ELR (cell line): ENCODE measurements around the gene HECTD2.
A peak's percentile ranks its signal among the peaks of the same experiment; 100 is the strongest.
"Not testable (repeated sequence)": the region's sequence is repeated elsewhere in the genome, so short reads cannot be mapped to it uniquely, and the experiment has no call there.

Experiments used
- DNase-seq: peaks from one replicate; pipeline ENCODE4 v3.0.0-alpha.2; 2015; ENCODE audit warnings: low read depth

HECTD2 gene

DNA sequence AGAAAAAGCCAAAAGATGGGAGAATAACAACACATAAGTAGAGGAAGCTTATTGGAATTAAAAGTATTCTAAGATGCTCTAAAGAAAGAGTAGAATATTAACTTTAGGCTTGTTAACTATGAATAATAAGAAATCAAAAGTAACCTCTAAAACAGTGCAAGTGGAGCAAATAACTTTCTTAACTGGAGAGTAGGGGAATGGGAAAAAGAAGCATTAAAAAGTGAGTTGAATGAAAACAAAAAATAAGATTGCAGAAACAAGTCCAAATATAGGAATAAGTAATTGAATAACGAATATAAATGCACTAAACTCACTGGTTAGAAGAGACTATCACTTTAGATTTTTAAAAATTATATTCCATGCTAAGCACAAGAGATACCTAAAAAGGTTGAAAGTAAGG lies 63.9 kb downstream of the HECTD2 start:
- no peak for DNase-seq

DNA sequence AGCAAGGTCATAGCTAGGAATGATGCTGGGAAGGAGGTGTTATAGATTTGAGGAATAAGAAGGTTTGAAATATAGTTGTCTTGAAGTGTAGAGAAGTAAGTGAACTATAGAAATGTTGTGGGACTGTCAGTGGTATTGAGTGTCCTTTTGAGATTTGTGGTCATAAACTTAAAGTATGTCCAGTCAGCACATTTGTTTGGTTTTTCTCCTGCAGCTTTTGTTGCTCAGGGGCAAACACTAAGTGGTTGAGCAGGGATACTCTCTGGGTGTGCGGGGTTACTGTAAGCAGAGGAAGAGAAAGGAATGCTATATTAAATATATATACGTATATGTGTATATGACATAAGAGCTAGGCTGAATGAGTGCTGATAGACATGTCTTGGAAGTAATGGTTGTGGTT lies 67.1 kb downstream of the HECTD2 start:
- no peak for DNase-seq

DNA sequence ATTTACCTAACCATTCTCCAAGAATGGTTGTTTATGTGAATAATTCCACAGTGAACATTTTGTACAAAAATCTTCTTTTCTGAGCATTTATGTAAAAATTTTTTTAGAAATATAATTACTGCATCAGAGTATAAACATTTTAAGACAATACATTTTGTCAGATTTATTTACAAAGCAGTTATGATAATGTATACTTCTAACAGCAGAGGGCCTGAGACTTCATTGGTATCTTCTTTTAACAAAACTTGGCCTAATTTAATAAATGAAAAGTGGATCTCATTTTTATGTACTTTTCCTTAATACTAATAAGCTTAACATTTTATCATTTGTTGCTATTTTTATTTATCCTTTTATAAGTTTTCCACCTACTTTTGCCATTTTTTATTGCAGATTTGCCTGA lies 69.4 kb downstream of the HECTD2 start:
- peak; percentile 5 for DNase-seq

DNA sequence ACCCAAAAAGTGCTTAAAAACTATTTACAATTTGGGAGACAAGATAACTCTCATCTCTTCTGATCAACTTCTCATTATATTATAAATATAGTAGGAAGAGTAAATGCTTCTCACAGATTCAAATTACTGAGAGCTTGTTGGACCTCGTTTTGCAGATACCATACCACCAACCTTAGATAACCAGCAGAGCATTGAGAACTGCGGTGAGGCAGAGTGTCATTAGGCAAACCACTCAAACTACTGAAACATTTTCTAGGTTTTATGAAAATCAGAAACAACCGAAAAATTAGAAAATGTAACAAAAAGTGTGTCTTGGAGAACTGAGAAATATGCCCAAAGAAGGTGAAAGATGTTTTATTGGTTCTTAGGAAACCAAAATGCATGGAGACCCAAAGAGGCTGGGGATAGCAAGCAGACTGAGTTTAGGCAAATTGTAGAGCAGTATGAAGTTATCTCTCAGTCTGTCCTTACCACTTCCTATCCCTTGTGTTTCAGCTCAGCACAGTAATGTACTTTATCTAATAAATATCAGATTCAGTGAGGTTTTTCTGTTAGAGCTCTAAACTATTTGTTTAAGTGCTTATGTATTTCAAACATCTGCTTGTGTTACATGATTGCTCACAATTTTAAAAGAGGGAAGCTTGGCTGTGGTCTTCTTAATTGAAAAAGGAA lies 77.9 kb downstream of the HECTD2 start:
- no peak for DNase-seq

DNA sequence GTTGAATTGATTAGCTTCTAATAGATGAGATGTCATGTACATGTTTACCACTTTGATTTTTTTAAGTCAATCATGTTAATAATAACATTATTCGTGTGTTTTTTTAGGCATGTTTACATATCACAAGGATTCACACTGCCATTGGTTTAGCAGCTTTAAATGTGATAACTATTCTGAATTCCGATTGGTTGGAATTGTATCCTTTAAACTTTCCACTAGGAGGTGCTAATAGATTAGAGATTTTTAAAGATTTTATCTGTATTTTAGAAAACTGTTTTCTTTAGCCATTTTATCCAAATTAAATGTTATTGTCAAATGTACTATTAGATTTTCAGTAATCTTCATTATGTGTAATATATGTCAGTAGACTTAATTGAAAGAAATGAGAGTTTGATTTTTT lies 83.2 kb downstream of the HECTD2 start:
- DNase-seq = peak; percentile 76

DNA sequence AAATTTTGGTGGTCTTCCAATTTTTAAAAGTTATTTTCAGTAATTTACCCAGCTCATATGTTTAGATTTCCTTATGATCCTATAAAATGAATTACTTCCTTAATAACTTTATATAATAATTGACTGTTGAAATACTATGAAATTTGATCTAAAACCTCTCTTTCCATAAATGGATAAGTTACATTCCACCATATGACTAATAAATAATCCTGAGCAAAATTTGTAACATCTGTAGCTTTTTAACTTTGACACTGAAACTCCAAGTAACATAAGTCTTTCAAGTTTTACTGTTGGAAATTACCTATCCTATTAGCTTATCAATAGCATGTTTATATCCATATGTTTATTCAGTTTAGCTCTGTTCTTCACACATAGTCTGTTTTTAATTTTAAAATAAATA lies 85.3 kb downstream of the HECTD2 start:
- no peak for DNase-seq

DNA sequence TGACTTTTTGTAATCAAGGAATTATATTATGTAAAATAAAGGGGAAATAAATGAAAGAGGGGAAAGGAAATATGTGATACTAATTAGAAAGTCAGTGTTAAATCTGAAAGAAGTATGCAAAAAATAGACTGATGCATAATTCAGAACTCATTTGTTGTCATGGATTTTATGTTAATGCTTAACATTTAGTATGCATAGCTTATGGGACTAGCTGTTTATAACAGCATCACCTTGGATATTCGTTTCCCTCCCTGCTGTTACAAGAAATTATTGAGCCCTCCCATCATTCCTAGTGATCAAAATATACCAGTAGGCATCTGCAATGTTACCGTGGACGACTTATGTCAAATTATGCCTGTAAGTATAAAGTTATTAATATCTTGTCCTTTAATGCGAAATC lies 85.9 kb downstream of the HECTD2 start:
- no peak for DNase-seq

DNA sequence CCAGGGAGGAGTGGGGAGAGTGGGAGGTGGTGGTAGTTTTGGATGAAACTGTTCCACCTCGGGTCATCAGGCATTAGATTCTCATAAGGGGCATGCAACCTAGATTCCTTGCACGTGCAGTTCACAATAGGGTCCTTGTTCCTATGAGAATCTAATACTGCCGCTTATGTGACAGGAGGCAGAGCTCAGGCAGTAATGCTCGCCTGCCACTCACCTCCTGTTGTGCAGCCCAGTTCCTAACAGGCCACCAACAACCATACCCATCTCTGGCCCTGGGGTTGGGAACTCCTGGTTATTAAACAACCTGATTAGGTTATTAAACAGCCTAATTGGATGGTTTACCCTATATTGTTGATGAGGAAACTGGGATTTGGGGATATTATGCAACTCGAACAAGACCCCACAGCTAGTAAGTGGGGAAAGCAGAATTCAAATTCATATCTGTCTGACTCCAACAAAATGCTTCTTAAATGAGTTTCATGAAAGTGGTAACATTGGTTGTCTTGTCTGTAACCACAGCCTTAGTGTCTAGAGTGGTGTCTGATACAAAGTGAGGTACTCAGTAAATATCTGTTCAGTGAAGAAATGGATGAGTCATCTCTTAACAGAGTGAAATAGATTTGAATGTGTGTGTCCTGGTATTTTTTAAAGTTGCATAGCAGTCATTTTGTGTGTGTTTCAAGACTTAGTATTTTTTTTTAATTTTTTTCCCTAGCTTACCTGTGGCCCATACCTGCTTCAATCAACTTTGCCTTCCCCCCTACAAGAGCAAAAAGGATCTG lies 101.6 kb downstream of the HECTD2 start:
- DNase-seq = peak; percentile 87

DNA sequence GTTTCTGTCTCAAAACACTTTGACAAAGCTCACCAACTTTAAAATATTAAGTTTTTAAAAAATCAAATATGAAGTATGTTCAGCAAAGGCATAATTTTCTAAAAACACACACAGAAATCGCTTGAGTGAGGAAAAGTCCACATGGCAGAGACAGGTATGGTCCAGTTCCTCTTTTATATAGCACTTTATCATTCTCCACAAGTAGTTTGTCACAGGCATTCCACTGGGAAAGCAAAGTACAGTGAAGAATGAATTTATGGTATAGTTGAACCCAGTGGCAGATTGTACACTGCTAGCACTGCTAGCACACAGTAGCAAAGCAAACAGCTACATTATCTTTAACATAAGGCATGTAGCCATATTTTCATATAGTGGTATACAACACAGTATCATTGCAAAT lies 102.3 kb downstream of the HECTD2 start:
- DNase-seq = no peak

DNA sequence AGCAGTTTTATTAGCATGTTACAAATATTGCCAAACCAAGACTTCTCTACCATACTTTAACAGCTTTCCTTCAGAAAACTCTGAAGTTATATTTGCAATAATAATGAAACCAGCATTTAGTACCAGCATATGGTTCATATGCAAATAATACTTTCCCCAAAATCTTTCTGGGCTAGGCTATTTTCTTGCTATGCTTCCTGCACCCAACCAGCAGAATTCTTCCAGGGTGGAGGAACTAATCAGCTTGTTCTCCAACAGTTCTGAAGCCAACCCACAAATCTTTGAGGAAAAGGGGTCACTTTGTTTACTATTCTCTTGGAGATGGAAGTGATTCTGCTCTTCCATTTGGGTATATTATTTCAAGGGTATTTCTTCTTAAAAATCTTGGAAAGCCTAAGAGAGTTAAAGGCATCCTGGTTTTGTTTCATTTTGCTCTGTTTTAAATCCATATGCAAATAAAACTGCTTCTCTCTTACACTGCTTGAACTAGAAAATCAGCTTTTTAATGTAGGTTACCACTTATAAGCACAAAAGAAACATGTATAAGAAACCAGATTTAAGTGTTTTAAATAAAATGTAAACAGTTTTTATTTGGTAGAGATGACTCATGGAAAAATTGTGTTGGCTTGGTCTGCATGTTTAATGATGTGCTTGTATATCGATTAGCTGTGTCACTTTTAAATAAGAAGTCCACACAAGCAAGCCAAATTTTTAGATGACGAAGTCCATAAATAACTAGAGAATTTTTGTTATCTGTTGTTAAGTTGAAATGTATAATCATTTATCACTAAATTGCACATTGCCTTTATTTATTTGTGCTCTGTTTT lies 103.7 kb downstream of the HECTD2 start:
- DNase-seq = peak; percentile 13

DNA sequence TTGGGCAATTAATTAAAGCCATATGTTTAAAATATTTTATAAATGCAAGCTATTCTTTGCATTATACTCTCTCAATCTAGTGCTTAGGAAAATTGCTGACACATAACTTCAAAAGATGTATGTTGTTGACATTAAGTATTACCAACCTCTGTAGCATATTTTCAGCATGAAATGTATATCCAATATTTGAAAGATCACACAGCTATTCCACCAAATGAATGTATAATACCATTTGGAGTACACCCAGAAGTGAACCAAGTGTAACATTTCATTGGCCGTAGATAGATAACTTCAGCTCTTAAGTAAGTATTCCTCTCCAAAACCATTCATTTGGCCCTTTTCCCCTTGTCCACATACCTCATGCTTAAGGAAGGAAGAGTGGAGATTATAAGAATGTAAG lies 104.6 kb downstream of the HECTD2 start:
- DNase-seq = no peak

DNA sequence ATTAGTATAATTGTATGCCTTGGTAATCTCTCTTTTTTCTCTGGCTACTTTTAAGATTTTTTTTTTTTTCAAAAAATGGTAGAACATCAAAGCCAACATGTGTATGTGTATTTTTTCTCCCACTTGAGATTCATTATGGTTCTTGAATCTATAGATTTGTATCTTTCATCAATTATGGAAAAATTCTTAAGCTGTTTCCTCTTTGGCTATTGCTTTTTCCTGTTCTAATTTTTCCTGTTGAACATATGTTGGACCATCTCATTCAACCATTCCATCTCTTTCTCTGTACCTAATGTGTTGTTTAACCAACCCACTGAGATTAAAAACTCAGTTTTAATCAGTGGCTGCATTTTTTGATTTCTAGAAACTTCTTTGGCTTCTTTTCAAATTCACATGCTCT lies 107.2 kb downstream of the HECTD2 start:
- no peak for DNase-seq

DNA sequence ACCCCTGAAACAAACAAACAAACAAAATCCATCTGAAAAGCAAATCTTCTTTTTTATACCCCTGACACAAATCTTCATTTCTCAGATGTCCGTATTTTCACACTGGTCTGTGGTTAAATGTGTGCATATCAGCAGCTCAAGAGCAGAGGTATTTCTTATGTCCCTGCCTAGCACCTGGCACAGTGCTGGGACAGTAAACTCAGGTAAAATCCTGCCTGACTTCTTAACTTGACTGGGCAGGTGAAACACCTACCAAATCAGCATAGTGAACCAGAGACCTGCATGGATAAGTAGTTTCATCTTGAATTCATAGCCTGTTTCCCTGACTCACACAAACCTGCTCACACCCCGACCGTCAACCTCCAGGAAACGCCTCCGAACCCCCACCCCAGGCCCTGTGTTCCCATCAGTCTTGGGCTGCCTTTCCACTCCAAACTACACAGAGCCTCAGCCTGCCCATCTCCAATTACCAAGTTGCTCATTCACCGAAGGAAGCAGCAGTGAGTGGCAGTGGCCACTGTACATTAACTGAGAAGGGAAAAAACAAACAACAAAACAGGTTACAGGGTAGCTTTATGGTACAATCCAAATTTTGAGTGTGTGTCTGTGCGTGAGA lies 109.9 kb downstream of the HECTD2 start:
- DNase-seq = no peak

DNA sequence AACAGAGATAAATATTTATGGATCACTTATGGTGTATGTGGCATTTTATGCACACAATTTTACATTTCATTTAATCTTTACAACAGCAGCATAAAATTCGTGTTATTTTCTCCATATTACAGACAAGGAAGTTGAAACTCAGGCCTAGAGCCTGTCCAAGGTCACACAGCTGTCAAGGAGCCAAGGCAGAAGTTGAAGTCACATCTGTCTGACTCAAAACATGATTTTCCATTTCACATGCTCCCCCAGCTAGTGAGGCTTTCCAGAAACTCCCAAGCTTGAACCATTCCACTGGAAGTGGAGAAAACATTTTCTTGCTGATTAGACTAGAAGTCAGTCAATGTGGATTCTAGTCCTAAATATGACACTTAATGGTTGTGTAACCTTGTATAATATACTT lies 110.5 kb downstream of the HECTD2 start:
- DNase-seq = no peak

DNA sequence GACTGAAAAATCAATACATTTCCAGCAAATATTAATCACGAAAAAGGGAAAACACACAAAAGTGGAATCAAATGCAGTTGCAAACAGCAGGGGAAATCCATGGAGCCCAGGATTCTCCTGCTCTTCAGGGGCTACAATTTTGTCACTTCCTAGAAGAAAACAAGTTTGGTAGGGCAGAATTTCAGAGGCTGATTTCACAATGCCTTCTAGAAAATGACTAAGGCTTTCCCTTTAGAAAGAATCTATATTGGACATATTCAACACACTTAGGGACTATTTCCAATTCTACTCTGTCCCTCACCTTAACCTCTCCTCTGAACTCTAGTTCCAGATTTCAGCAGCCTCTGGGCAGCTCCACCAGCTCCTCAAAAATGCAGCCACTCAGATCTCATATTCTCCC lies 111.3 kb downstream of the HECTD2 start:
- no peak for DNase-seq

DNA sequence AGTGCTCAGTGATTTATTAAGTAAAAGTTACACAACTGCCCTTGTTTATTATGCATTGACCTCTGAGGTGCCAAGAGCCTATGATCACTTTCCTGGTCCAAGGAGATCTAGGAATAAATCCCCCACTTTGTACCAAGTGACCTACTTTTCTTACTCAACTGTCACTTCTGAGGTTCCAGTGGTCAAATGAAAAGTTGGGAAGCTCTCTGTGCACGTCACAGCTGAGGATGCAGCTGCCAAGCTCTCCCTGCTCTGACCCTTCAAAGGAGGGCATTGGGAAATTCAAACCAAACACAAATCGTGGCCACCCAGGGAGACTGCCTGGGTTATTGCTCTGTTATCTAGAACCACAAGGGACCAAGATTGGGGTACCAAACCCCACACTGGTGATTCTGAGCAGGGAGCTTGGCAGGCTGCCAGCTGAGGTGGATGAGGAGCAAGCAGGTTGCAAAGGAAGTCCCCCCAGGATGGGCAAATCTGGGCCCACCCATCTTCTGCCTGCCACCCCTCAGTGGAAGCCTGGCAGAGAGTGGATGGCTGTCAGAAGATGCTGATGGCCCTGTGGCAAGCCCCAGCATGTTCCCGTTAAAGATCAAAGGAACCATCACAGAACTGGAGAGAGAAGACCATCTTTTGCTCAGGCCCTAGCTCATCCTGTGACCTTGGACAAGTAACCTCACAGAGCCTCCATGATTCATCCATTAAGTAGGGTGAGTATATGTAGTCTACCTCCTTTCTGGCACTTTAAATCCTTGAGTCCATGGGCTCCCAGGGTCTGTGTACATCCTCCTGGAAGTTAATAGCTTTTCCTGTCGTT lies 116.0 kb downstream of the HECTD2 start:
- DNase-seq = no peak

DNA sequence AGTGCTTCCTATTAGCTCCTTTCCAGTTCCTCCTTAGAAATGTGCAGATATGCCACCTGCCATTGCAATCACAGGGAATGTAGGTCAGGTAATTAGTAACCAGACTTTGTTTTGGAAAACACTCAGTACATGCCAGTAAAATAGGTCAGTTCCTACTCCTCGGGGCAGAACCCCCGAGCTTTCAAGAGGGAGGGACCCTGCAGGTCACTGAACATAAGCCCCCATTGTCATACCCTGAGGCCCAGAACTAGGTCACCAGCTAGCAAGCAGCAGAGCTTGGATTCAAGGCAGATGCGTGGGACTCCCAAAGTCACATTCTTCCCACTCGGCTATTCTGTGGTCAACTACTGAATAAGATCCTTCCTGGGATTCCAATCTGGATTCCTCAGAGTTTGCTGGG lies 117.9 kb downstream of the HECTD2 start:
- no peak for DNase-seq

DNA sequence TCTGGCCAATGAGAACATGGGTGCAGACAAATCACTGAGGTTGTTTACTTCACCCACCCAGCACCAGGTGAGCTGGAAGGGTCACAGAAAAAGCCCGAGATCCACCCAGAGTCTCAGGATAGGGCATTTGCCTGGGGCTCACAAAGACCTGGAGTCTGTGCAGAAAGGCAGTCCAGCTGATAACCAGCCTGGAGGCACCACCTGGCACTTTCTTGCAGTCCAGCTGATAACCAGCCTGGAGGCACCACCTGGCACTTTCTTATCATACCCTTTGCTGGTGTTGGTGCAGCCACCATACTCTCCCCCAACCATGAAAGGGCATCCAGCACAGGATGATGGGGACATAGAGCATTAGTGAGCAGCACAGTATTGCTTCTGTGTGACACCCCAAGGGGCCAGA lies 118.6 kb downstream of the HECTD2 start:
- DNase-seq = no peak

DNA sequence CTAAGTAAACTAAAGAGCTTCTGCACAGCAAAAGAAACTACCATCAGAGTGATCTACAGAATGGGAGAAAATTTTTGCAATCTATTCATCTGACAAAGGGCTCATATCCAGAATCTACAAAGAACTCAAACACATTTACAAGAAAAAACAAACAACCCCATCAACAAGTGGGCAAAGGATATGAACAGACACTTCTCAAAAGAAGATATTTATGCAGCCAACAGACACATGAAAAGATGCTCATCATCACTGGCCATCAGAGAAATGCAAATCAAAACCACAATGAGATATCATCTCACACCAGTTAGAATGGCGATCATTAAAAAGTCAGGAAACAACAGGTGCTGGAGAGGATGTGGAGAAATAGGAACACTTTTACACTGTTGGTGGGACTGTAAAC lies 124.6 kb downstream of the HECTD2 start:
- not testable (repeated sequence) for DNase-seq

DNA sequence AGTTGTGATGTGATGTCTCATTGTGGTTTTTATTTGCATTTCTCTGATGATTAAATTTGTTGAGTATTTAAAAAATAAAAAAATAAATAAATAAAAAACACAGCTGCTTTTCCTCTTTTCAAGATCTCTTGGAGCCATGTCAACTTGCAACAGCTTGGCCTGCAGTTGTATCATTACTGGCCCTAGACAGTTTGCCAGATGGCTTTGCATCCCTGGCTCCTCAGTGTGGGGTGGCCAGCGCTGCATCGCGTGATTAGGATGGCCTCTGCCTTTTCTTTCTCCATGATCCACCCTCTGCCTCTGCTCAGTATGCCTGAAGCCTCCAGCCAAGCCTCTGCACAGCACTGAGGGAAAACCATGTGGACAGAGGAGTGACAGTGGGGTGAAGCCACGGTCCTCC lies 126.0 kb downstream of the HECTD2 start:
- no peak for DNase-seq

DNA sequence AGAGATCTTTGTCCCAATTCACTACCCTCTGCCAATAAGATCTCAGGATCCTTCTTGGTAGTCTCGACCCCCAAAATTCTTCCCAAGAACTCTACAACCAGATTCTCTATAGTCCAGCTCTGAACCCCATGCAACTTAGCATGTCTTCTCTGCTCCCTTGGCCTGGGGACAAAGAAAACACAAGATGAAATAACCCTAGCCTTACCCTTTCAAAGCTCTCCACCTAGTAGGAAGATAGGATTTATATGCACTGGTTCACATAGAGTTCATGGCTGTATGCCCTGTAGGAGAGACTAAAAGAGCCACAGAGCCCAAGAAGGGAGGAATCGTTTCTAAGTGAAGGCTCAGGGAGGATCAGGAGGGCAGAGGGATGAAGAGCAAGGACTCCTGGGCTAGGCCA lies 126.6 kb downstream of the HECTD2 start:
- no peak for DNase-seq
